Calu3 (cell line): ENCODE measurements around the gene SNX18. TPM values are rescaled to one million over a fixed set of nuclear protein-coding genes. Genes with fewer than 3 reads are reported as not detected.
A peak's percentile ranks its signal among the peaks of the same experiment; 100 is the strongest.

Experiments used
- BruUV-seq: library from RNA; stranded (reverse); fragments of 400-500 nt; replicated peaks from 2 replicates; lab custom pipeline; 2021; lab: Mats Ljungman, UMichigan
- CTCF ChIA-PET: fragments of 300-600 bp; sonication (Branson Sonifier 250); formaldehyde crosslinking; loops from one replicate; lab custom pipeline; 2022; ENCODE audit warnings: antibody characterized with exemption; lab: Charles Lee
- DNase-seq: peaks from one replicate; pipeline ENCODE4 v3.0.0; 2022
- H3K27ac Mint-ChIP-seq: one replicate; pipeline ENCODE4 v1.8.0; 2022; ENCODE audit warnings: mixed read lengths; ENCODE audit not compliant: unreplicated experiment
- H3K27me3 Mint-ChIP-seq: one replicate; pipeline ENCODE4 v1.8.0; 2022; ENCODE audit warnings: mixed read lengths; ENCODE audit not compliant: unreplicated experiment
- H3K36me3 Mint-ChIP-seq: one replicate; pipeline ENCODE4 v1.8.0; 2022; ENCODE audit warnings: mild to moderate bottlenecking, moderate library complexity, mixed read lengths; ENCODE audit not compliant: insufficient read depth, unreplicated experiment
- H3K4me1 Mint-ChIP-seq: one replicate; pipeline ENCODE4 v1.8.0; 2022; ENCODE audit warnings: mild to moderate bottlenecking, low read depth, mixed read lengths; ENCODE audit not compliant: unreplicated experiment
- H3K4me3 Mint-ChIP-seq: one replicate; pipeline ENCODE4 v1.8.0; 2022; ENCODE audit warnings: mild to moderate bottlenecking, low read depth, moderate library complexity, mixed read lengths; ENCODE audit not compliant: unreplicated experiment
- H3K9me3 Mint-ChIP-seq: one replicate; pipeline ENCODE4 v1.8.0; 2022; ENCODE audit warnings: low read depth, mixed read lengths; ENCODE audit not compliant: unreplicated experiment
- CTCF ChIP-seq: fragments of 200-600 bp; IDR thresholded peaks from one replicate; pipeline ENCODE4 v1.8.0; 2022; ENCODE audit warnings: antibody characterized with exemption; ENCODE audit not compliant: unreplicated experiment
- intact Hi-C: fragments of 100-400 bp; cut with micrococcal nuclease; formaldehyde crosslinking; loops from one replicate; pipeline ENCODE4 v1.10.0; 2022; ENCODE audit not compliant: unreplicated experiment
- total RNA-seq: library from RNA; stranded (reverse); gene quantifications from 2 replicates; pipeline ENCODE4 v1.2.3, GENCODE V29; 2022

The SNX18 gene
- total RNA-seq, 1 experiment from 2014 or later, result 22.8 TPM

GRCh38 chr5:54523534-54523933, 6.0 kb downstream of the SNX18 start:
- intact Hi-C loops, result loop anchor here (10.0 kb wide), 1 partner anchor 121 kb away; no protein-coding TSS in a partner anchor
- TF ChIP-seq CTCF, result no peak
- H3K27me3 Mint-ChIP-seq, result no peaks in the 10 kb centered on the region
- peak overlapping the region; percentile 64 for H3K4me3 Mint-ChIP-seq
- H3K36me3 Mint-ChIP-seq, result peaks cover 28% of the 10 kb centered on the region
- H3K27ac Mint-ChIP-seq, result peak overlapping the region; percentile 67
- no peaks in the 10 kb centered on the region for H3K9me3 Mint-ChIP-seq
- peaks cover 22% of the 10 kb centered on the region for H3K4me1 Mint-ChIP-seq
- CTCF ChIA-PET, result no interaction called here
- BruUV-seq, result no TSS peak
- DNase-seq, result no peak

- Mint-ChIP-seq H3K4me1 (peaks cover 22% of the 10 kb centered on the region), H3K4me3 (peak overlapping the region; percentile 64), H3K27ac (peak overlapping the region; percentile 67), H3K27me3 (no peaks in the 10 kb centered on the region), H3K9me3 (no peaks in the 10 kb centered on the region), H3K36me3 (peaks cover 22% of the 10 kb centered on the region)
- no peak for DNase-seq
- TF ChIP-seq CTCF, result no peak
- intact Hi-C loops, result loop anchor here (10.0 kb wide), 1 partner anchor 121 kb away; no protein-coding TSS in a partner anchor
- CTCF ChIA-PET, result no interaction called here
- BruUV-seq, result no TSS peak
These were observed 6.5 kb downstream of the SNX18 start for GRCh38 chr5:54524082-54524481.

- no peak for TF ChIP-seq CTCF
- no peak overlapping the region for H3K4me3 Mint-ChIP-seq
- peak overlapping the region; percentile 67 for H3K27ac Mint-ChIP-seq
- no peaks in the 10 kb centered on the region for H3K9me3 Mint-ChIP-seq
- intact Hi-C loops, result loop anchor here (10.0 kb wide), 1 partner anchor 120 kb away; no protein-coding TSS in a partner anchor
- no TSS peak for BruUV-seq
- H3K36me3 Mint-ChIP-seq, result peaks cover 16% of the 10 kb centered on the region
- CTCF ChIA-PET, result interaction anchor here (0.7 to 1.1 kb wide), 5 partner anchors 57 to 635 kb away, joined by 3 to 6 read pairs (median 3); partner anchors contain the start of gene GPX8
- DNase-seq, result no peak
- no peaks in the 10 kb centered on the region for H3K27me3 Mint-ChIP-seq
- peaks cover 22% of the 10 kb centered on the region for H3K4me1 Mint-ChIP-seq
These were observed 7.1 kb downstream of the SNX18 start for GRCh38 chr5:54524704-54525103.

GRCh38 chr5:54525261-54525660, 7.7 kb downstream of the SNX18 start:
- H3K36me3 Mint-ChIP-seq, result peaks cover 12% of the 10 kb centered on the region
- DNase-seq, result no peak
- CTCF ChIA-PET, result interaction anchor here (0.7 to 1.1 kb wide), 4 partner anchors 58 to 342 kb away, joined by 3 to 6 read pairs (median 4); no protein-coding TSS in a partner anchor
- no peak overlapping the region for H3K4me3 Mint-ChIP-seq
- H3K9me3 Mint-ChIP-seq, result no peaks in the 10 kb centered on the region
- H3K4me1 Mint-ChIP-seq, result peaks cover 22% of the 10 kb centered on the region
- no peaks in the 10 kb centered on the region for H3K27me3 Mint-ChIP-seq
- H3K27ac Mint-ChIP-seq, result no peak overlapping the region
- intact Hi-C loops, result loop anchor here (10.0 kb wide), 1 partner anchor 120 kb away; no protein-coding TSS in a partner anchor
- no TSS peak for BruUV-seq
- TF ChIP-seq CTCF, result no peak
